ENCODE results near the gene SYNE1.

Gene SYNE1

DNA sequence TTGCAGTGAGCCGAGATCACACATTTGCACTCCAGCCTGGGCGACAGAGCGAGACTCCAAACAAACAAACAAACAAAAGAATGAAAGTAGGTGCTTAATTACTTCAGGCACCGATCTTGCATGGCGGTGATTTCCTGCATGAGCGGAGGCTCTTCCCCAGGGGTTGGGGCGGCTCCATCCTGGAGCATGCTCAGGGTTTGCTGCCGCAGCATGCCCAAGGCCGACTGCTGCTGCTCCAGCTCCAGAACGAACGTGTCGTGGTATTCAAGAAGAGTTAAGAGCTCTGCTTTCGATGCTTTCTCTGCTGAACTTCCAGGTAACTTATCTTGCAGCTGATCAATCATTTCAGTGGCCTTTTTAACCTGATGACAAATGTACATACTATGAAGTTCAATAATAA is 313.8 kb downstream of the SYNE1 start:
- no peaks in the 10 kb centered on the region for H3K36me3 ChIP-seq (ENCODE audit: control insufficient read depth, insufficient read depth, low read length)
- TF ChIP-seq, protein P1, sequence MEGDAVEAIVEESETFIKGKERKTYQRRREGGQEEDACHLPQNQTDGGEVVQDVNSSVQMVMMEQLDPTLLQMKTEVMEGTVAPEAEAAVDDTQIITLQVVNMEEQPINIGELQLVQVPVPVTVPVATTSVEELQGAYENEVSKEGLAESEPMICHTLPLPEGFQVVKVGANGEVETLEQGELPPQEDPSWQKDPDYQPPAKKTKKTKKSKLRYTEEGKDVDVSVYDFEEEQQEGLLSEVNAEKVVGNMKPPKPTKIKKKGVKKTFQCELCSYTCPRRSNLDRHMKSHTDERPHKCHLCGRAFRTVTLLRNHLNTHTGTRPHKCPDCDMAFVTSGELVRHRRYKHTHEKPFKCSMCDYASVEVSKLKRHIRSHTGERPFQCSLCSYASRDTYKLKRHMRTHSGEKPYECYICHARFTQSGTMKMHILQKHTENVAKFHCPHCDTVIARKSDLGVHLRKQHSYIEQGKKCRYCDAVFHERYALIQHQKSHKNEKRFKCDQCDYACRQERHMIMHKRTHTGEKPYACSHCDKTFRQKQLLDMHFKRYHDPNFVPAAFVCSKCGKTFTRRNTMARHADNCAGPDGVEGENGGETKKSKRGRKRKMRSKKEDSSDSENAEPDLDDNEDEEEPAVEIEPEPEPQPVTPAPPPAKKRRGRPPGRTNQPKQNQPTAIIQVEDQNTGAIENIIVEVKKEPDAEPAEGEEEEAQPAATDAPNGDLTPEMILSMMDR (IDR thresholded peaks at IDR 0.05): no peak
- no peak overlapping the region for H3K4me3 ChIP-seq (ENCODE audit: low read depth, low read length)
- no peaks in the 10 kb centered on the region for H3K79me2 ChIP-seq
- H3K4me2 ChIP-seq (ENCODE audit: low read length): no peak overlapping the region
- H3K9ac ChIP-seq: no peak overlapping the region
- H3K4me1 ChIP-seq: no peaks in the 10 kb centered on the region
- no peak overlapping the region for H3K27ac ChIP-seq
- no peaks in the 10 kb centered on the region for H3K27me3 ChIP-seq (ENCODE audit: control insufficient read depth, insufficient read depth, low read length)
- H2AFZ ChIP-seq: no peak overlapping the region
- no peaks in the 10 kb centered on the region for H3K9me3 ChIP-seq (ENCODE audit: control insufficient read depth, low read length)

DNA sequence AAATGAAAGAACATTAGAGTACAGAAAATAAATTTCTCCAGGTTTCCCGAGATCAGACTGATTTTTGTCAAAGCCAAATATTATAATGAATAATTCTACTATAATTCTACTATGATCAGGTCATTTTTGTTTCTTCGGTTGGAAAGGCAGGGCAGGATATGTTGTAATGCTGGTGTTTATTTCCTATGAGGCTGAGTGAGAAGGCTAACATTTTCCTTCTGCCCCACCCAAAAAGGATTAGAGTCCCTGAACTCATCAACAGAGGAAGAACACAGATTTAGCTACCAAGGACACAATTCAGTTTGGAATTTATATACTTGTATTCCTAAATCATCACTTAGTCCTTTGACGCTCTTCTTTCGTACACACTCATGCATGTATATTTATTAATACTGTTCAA is 318.9 kb downstream of the SYNE1 start:
- Histone ChIP-seq H2AFZ (no peak overlapping the region), H3K27ac (no peak overlapping the region), H3K4me1 (no peaks in the 10 kb centered on the region), H3K4me3 (ENCODE audit: low read depth, low read length) (no peak overlapping the region), H3K4me2 (ENCODE audit: low read length) (no peak overlapping the region), H3K36me3 (ENCODE audit: control insufficient read depth, insufficient read depth, low read length) (no peaks in the 10 kb centered on the region), H3K9me3 (ENCODE audit: control insufficient read depth, low read length) (no peaks in the 10 kb centered on the region), H3K27me3 (ENCODE audit: control insufficient read depth, insufficient read depth, low read length) (no peaks in the 10 kb centered on the region), H3K9ac (no peak overlapping the region), H3K79me2 (no peaks in the 10 kb centered on the region)
- TF ChIP-seq, protein P1 (IDR thresholded peaks at IDR 0.05): no peak

DNA sequence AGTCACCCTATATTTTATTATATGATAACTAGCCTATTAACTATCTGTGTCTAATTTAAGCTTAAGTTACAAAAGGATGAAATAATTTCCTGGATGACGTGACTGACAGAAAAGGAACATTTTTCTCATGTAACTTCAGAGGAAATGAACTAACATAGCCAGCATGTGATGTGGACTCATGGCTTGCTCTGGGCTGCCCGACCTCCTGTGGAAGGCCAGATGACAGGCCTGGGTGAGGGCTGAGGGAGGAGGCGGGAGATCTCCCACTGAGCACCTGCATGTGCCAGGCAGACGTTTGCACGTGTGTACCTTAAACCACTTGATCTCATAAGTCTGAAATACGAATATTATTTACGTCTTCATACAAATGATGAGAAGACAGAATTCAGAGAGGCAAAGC is 321.1 kb downstream of the SYNE1 start:
- H3K4me2 ChIP-seq (ENCODE audit: low read length): no peak overlapping the region
- TF ChIP-seq, protein P1 (IDR thresholded peaks at IDR 0.05): no peak
- H3K79me2 ChIP-seq: no peaks in the 10 kb centered on the region
- H3K9me3 ChIP-seq (ENCODE audit: control insufficient read depth, low read length): no peaks in the 10 kb centered on the region
- no peaks in the 10 kb centered on the region for H3K36me3 ChIP-seq (ENCODE audit: control insufficient read depth, insufficient read depth, low read length)
- no peaks in the 10 kb centered on the region for H3K4me1 ChIP-seq
- H3K4me3 ChIP-seq (ENCODE audit: low read depth, low read length): no peak overlapping the region
- no peaks in the 10 kb centered on the region for H3K27me3 ChIP-seq (ENCODE audit: control insufficient read depth, insufficient read depth, low read length)
- H2AFZ ChIP-seq: no peak overlapping the region
- no peak overlapping the region for H3K9ac ChIP-seq
- no peak overlapping the region for H3K27ac ChIP-seq

DNA sequence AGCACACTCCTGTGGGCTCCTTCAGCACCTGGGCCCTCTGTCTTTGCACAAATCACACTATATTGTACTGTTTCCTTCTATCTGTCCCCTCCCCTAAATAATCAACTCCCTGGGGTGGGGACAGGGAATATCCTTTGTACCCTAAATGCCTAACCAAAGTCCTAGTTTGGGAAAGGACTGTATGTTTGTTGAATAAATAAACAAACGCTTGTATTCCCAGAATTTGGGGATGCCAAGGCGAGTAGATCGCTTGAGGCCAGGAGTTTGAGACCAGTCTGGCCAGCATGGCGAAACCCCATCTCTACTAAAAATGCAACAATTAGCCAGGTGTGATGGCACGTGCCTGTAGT is 322.7 kb downstream of the SYNE1 start:
- Histone ChIP-seq H3K4me2 (ENCODE audit: low read length) (no peak overlapping the region), H3K4me1 (no peaks in the 10 kb centered on the region), H3K27ac (no peak overlapping the region), H3K27me3 (ENCODE audit: control insufficient read depth, insufficient read depth, low read length) (no peaks in the 10 kb centered on the region), H3K36me3 (ENCODE audit: control insufficient read depth, insufficient read depth, low read length) (no peaks in the 10 kb centered on the region), H3K4me3 (ENCODE audit: low read depth, low read length) (no peak overlapping the region), H3K9ac (no peak overlapping the region), H3K79me2 (no peaks in the 10 kb centered on the region), H2AFZ (no peak overlapping the region), H3K9me3 (ENCODE audit: control insufficient read depth, low read length) (no peaks in the 10 kb centered on the region)
- TF ChIP-seq, protein P1 (IDR thresholded peaks at IDR 0.05): no peak

DNA sequence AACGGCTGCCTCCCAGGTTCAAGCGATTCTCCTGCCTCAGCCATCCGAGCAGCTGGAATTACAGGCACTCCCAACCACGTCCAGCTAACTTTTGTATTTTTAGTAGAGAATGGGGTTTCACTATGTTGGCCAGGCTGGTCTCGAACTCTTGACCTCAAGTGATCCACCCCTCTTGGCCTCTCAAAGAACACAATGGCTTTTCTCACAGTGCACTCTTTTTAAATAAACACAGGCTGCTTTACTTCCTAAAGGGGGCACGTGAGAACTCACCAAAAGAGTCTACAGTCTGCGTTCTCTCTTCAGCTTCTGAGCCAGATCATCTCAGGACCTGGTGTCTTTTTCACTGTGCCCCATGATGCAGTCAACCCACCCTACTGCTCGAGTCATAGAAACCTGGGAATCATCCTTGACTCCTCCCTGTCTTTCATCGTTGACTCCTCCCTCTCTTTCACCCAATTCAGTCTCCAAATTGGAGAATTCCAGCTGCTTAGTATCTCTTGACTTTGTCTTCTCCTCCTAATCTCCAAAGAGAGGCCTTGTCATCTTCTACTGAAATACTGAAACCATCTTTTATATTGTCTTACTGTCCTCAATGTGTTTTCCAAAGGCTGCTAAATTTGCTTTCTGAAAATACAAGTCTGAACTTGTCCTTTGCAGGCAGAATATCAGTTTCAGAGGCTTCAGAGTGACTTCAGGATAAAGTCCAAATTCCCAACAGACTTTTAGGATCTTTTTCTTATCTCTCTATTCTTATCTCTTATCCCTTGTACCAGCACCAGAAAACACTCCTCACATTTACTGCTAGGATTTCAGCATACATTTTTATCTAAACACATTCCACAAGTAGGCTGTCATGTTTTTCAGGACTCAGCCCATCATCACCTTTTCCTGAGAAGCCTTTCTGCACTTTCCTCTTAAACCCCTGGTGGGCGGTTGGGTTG is 323.4 kb downstream of the SYNE1 start:
- Histone ChIP-seq H3K27ac (no peak overlapping the region), H3K79me2 (no peaks in the 10 kb centered on the region), H3K36me3 (ENCODE audit: control insufficient read depth, insufficient read depth, low read length) (no peaks in the 10 kb centered on the region), H3K4me3 (ENCODE audit: low read depth, low read length) (no peak overlapping the region), H2AFZ (no peak overlapping the region), H3K4me1 (no peaks in the 10 kb centered on the region), H3K4me2 (ENCODE audit: low read length) (no peak overlapping the region), H3K9me3 (ENCODE audit: control insufficient read depth, low read length) (no peaks in the 10 kb centered on the region), H3K27me3 (ENCODE audit: control insufficient read depth, insufficient read depth, low read length) (no peaks in the 10 kb centered on the region), H3K9ac (no peak overlapping the region)
- TF ChIP-seq, protein P1 (IDR thresholded peaks at IDR 0.05): no peak
